ENCODE results near the gene CLPTM1L. TPM values are rescaled to one million over a fixed set of nuclear protein-coding genes. Genes with fewer than 3 reads are reported as not detected.

Gene CLPTM1L
- total RNA-seq, 2 donors from 2014 or later: 117 to 155 TPM

GRCh38 chr5:1378866-1379659, 34.2 kb upstream of the CLPTM1L start:
- ATAC-seq (ENCODE audit: insufficient number of reproducible peaks, low FRiP score, low read depth) (no peak), DNase-seq (ENCODE audit: low spot score) (no peak)
- Histone ChIP-seq H3K4me1 (ENCODE audit: control insufficient read depth in 1 of 2, low read depth in 2 of 2) (peaks cover 0 to 11% of the 10 kb centered on the region in 2 donors), H3K4me3 (no peak overlapping the region), H3K27me3 (replicated peaks; ENCODE audit: insufficient read depth) (no peaks in the 10 kb centered on the region), H3K36me3 (no peaks in the 10 kb centered on the region), H3K27ac (no peak overlapping the region), H3K9me3 (no peaks in the 10 kb centered on the region)
- TF ChIP-seq, protein P1, sequence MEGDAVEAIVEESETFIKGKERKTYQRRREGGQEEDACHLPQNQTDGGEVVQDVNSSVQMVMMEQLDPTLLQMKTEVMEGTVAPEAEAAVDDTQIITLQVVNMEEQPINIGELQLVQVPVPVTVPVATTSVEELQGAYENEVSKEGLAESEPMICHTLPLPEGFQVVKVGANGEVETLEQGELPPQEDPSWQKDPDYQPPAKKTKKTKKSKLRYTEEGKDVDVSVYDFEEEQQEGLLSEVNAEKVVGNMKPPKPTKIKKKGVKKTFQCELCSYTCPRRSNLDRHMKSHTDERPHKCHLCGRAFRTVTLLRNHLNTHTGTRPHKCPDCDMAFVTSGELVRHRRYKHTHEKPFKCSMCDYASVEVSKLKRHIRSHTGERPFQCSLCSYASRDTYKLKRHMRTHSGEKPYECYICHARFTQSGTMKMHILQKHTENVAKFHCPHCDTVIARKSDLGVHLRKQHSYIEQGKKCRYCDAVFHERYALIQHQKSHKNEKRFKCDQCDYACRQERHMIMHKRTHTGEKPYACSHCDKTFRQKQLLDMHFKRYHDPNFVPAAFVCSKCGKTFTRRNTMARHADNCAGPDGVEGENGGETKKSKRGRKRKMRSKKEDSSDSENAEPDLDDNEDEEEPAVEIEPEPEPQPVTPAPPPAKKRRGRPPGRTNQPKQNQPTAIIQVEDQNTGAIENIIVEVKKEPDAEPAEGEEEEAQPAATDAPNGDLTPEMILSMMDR (IDR thresholded peaks at IDR 0.05): no peak

DNA sequence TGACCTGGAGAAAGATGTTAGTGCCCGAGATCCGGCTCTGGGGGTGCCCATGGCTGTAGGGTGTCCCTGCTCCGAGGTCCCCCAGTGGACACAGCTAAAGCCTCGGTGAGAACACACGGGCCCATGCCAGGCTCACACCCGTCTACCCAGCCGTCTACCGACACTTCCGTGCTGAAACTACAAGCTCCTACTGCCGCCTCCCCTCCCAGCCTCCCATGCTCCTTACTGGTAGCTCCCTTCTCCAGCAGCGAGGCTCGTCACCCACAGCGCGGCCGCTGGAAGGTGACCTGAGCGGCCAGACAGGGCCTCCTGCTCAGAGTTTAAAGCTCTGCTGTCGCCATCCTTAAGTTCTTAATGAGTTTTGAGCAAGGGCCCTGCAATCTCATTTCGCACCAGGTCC, 33.2 kb upstream of the CLPTM1L start:
- ATAC-seq (ENCODE audit: insufficient number of reproducible peaks, low FRiP score, low read depth) (no peak), DNase-seq (ENCODE audit: low spot score) (no peak)
- Histone ChIP-seq H3K4me1 (ENCODE audit: control insufficient read depth in 1 of 2, low read depth in 2 of 2) (peaks cover 0 to 11% of the 10 kb centered on the region in 2 donors), H3K27me3 (replicated peaks; ENCODE audit: insufficient read depth) (no peaks in the 10 kb centered on the region), H3K27ac (no peak overlapping the region), H3K9me3 (no peaks in the 10 kb centered on the region), H3K4me3 (no peak overlapping the region), H3K36me3 (no peaks in the 10 kb centered on the region)
- TF ChIP-seq, protein P1 (IDR thresholded peaks at IDR 0.05): no peak

DNA sequence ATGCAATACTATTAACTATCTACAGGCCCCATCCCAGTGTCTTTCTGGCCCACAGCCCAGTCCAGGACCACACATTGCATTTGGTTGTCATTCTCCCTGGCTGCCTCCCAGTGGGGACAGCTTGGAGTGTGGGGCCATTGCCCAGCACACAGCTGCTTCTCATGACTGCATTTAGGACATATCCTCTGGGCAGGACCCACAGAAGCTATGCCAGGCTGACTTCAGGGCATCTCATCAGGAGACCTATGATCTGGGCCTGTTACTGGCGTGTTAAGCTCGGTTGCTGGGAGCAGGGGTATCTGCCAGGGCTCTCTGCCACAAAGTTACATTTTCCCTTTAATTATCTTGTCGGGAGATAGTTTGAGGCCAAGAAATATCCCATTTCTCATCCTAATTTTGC, 32.1 kb upstream of the CLPTM1L start:
- no peaks in the 10 kb centered on the region for H3K36me3 ChIP-seq
- TF ChIP-seq, protein P1 (IDR thresholded peaks at IDR 0.05): no peak
- no peak overlapping the region for H3K27ac ChIP-seq
- H3K4me1 ChIP-seq (ENCODE audit: control insufficient read depth in 1 of 2, low read depth in 2 of 2): peaks cover 0 to 11% of the 10 kb centered on the region in 2 donors
- ATAC-seq (ENCODE audit: insufficient number of reproducible peaks, low FRiP score, low read depth) (no peak), DNase-seq (ENCODE audit: low spot score) (no peak)
- no peaks in the 10 kb centered on the region for H3K27me3 ChIP-seq (replicated peaks; ENCODE audit: insufficient read depth)
- no peak overlapping the region for H3K4me3 ChIP-seq
- no peaks in the 10 kb centered on the region for H3K9me3 ChIP-seq

DNA sequence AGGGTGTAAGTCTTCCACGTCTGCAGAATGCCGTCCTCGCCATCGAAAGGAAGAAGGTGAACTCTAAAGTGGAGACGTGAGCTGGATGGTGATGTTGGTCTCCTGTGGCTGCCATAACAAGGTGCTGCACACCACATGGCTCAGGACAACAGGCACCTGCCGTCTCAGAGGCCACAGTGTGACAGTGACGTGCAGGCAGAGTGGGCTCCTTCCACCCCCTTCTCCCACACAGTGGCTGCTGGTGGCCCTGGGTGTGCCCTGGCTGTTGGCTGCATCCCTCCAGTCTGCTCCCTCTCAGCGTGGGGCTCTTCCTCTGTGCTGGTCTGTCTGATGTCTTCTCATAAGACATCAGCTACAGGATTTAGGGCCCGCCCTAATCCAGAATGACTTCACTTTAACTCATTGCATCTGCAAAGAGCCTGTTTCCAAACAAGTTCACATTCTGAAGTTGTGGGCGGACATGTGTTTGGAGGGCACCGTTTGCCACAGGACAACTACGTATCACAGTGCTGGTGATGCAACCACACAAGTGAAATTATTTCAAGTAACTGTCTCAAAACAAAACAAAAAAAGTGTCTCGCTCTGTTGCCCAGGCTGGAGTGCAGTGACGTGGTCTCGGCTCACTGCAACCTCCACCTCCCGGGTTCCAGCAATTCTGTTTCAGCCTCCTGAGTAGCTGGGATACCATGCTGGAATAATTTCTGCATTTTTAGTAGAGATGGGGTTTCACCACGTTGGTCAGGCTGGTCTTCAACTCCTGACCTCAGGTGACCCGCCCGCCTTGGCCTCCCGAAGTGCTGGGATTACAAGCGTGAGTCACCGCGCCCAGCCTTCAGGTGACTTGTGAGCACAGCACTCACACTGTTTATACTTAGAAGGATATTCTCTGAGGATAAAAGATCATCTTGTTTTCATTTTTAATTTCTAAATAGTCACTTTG, 31.2 kb upstream of the CLPTM1L start:
- no peaks in the 10 kb centered on the region for H3K27me3 ChIP-seq (replicated peaks; ENCODE audit: insufficient read depth)
- no peaks in the 10 kb centered on the region for H3K36me3 ChIP-seq
- H3K4me3 ChIP-seq: no peak overlapping the region
- H3K27ac ChIP-seq: no peak overlapping the region
- DNase-seq (ENCODE audit: low spot score) (no peak), ATAC-seq (ENCODE audit: insufficient number of reproducible peaks, low FRiP score, low read depth) (no peak)
- TF ChIP-seq, protein P1 (IDR thresholded peaks at IDR 0.05): no peak
- peaks cover 0 to 11% of the 10 kb centered on the region in 2 donors for H3K4me1 ChIP-seq (ENCODE audit: control insufficient read depth in 1 of 2, low read depth in 2 of 2)
- H3K9me3 ChIP-seq: no peaks in the 10 kb centered on the region

- no peak for DNase-seq (ENCODE audit: low spot score)
- ATAC-seq (ENCODE audit: insufficient number of reproducible peaks, low FRiP score, low read depth): no peak
- TF ChIP-seq, protein P1 (IDR thresholded peaks at IDR 0.05): no peak
- H3K36me3 ChIP-seq: no peaks in the 10 kb centered on the region
- H3K4me1 ChIP-seq (ENCODE audit: control insufficient read depth in 1 of 2, low read depth in 2 of 2): no peaks in the 10 kb centered on the region
- no peaks in the 10 kb centered on the region for H3K27me3 ChIP-seq (replicated peaks; ENCODE audit: insufficient read depth)
- H3K9me3 ChIP-seq: no peaks in the 10 kb centered on the region
- no peak overlapping the region for H3K27ac ChIP-seq
- H3K4me3 ChIP-seq: no peak overlapping the region
These were observed 29.8 kb upstream of the CLPTM1L start for GRCh38 chr5:1374679-1375055.
